Dermis blood vessel endothelial cell (primary cell): ENCODE measurements around the gene SP4. TPM values are rescaled to one million over a fixed set of nuclear protein-coding genes. Genes with fewer than 3 reads are reported as not detected.
"Not testable (repeated sequence)": the region's sequence is repeated elsewhere in the genome, so short reads cannot be mapped to it uniquely, and the experiment has no call there.

Source experiments
- DNase-seq: peaks from one replicate; pipeline ENCODE4 v3.0.0; 2010
- total RNA-seq: library from RNA; depleted of rRNA; stranded (reverse); fragments of >200 nt; gene quantifications from 2 replicates; pipeline ENCODE4 v1.2.3, GENCODE V29; 2014

Gene SP4
- total RNA-seq, 1 donor from 2014 or later = 6.5 TPM

DNA sequence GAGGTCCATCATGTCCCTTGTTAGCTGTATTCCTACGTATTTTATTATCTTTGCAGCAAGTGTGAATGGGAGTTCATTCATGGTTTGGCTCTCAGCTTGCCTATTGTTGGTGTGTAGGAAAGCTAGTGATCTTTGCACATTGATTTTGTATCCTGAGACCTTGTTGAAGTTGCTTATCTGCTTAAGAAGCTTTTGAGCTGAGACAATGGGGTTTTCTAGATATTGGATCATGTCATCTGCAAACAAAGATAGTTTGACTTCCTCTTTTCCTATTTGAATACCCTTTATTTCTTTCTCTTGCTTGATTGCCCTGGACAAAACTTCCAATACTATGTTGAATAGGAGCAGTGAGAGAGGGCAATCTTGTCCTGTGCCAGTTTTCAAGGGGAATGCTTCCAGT, 104.6 kb downstream of the SP4 start:
- DNase-seq = not testable (repeated sequence)

DNA sequence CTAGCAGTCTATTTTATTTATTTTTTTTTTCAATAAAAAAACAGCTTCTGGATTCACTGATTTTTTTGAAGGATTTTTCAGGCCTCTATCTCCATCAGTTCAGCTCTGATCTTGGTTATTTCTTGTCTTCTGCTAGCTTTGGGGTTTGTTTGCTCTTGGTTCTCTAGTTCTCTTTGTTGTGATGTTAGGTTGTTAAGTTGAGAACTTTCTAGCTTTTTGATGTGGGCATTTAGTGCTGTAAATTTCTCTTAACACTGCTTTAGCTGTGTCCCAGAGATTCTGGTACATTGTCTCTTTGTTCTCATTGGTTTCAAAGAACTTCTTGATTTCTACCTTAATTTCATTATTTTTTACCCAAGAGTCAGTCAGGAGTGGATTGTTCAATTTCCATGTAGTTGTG, 105.8 kb downstream of the SP4 start:
- DNase-seq = not testable (repeated sequence)

DNA sequence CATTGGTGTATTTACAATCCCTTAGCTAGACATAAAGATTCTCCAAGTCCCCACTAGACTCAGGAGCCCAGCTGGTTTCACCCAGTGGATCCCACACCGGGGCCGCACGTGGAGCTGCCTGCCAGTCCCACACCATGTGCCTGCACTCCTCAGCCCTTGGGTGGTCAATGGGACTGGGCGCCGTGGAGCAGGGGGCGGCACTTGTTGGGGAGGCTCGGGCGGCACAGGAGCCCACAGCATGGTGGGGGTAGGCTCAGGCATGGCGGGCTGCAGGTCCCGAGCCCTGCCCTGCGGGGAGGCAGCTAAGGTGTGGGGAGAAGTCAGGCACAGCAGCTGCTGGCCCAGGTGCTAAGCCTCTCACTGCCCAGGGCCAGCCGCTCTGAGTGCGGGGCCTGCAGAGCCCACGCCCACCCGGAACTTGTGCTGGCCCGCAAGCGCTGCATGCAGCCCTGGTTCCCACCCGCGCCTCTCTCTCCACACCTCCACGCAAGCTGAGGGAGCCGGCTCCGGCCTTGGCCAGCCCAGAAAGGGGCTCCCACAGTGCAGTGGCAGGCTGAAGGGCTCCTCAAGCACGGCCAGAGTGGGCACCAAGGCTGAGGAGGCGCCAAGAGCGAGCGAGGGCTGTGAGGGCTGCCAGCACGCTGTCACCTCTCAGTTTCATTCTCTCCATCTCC, 108.7 kb downstream of the SP4 start:
- DNase-seq = not testable (repeated sequence)

DNA sequence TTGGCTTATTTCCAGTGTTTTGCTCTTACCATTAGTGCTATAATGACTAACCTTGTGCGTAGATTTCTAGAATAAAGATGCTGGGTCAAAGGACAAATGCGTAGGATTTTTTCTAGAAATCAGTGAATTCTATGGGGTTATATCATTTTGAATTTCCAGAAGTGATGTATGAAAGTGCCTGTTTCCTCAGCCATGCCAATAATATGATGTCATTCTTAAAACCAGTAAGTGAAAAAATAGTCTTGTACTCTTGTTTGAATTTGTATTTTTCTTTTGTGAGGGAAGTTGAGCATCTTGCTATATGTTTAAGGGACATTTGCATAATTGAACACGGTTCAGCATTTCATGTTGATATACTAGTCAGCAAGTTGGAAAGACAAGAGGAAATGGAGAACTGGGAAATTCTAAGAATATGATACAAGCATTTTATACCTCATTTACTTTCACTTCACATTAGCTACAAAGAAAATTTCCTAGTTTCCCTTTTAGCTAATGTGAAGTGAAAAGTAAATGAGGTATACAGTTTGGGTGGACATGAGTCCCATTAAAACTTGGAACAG, 111.1 kb downstream of the SP4 start:
- no peak for DNase-seq

DNA sequence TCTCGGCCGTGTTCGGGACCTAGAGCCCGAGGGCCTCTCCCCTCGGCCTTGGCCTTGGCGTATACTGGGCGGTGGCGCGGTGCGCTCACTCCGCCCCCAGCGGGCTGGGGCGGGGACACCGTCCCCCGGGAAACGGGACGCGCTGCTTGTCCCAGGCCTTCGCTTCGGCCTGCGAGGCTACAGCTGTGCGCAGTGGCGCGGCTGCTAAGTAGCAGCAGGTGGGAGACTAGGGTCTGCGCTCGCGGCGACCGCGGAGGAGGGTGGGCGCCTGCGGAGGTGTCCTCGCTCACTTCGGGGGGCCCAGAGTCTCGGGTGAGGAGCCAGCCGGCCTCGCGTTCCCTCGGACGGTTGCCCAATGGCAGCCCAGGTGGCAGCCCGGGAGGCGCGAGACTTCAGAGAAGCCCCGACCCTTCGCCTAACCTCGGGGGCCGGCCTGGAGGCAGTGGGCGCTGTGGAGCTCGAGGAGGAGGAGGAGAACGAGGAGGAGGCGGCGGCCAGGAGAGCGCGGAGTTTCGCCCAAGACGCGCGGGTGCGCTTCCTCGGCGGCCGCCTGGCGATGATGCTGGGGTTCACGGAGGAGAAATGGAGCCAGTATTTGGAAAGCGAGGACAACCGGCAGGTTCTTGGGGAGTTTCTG, 115.1 kb downstream of the SP4 start, which contains the start of gene DNAH11:
DNAH11 (plus strand) TSS at position 149 of the 637 bp plus-strand sequence; CDS start at position 356, 207 bp downstream.
- peak; percentile 54 for DNase-seq

- DNase-seq = peak; percentile 56
Observed at GRCh38 chr7:21543528-21544302, 115.8 kb downstream of the SP4 start.

- no peak for DNase-seq
Observed at GRCh38 chr7:21544303-21544656, 116.4 kb downstream of the SP4 start.

DNA sequence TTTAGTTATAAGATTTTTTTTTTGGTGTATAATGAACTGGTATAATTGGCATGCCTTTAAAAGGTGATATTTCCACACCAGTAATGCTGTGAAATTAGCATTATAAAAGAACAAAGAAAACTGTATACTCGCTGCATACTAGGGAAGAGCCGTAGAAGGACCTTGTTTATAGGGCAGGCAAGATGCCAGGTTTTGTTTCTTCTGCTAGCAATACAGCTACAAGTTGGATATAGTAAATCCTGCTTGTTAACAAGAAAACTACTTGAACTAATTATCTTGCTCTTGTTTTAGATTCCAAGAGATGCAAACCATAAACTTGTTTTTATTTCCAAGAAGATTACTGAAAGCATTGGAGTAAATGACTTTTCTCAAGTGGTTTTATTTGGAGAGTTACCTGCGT, 116.8 kb downstream of the SP4 start:
- peak; percentile 21 for DNase-seq

DNA sequence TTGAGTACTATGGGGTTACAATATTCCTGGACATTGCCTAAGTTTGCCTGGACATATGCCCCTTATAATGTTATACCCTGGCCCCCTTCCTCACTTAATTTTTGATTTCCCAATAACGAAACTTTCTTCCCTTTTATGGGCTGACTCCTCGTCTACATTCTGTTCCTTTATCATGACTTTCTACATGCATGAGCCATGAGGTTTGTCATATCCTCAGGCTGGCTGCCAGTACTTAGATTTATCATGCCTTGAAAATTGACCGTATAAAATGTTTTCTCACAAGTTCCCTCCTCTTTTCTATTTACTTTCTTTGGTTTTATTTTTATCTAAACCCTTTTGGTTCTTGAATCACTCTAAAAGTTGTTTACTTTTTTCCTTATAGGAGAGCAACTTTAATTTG, 119.6 kb downstream of the SP4 start:
- no peak for DNase-seq

DNA sequence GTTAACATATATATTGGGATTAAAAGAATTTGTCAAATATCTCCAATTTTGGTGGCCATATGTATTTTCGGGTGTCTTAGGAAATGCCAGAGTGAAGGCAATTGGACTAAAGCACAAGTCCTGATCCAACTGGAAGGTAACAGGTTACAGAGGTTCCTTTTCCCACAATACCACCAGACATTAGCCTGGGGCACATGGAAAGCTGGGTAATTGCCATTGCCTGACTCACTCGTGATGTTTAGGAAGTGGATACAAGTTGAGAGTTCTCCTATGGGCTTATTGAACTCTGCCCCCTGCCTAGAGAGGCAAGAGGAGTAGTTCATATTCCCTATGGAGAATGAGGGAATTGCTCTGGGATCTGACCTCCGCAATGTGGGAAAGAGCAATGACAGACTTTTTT, 120.6 kb downstream of the SP4 start:
- DNase-seq = no peak

DNA sequence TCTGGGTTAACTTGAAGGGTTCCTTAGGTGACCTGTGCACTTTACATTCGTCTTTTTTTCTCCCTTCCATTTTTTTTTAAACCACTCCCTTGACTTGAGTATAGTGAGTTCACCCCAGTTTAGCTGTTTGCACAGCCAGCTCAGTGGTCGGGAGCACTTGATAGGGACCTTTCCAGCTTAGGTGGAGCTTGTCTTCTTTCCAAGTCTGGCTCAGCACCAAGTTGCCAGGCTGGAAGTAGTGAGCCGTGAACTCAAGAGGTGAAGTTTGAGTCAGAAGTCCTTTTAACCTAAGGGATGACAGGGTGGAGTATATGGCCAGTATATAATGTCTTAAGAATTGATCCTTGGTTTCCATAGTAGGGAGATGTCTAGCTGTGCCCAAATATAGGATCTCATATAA, 122.2 kb downstream of the SP4 start:
- DNase-seq = no peak

GRCh38 chr7:21550821-21551531, 123.1 kb downstream of the SP4 start:
- DNase-seq = no peak

DNA sequence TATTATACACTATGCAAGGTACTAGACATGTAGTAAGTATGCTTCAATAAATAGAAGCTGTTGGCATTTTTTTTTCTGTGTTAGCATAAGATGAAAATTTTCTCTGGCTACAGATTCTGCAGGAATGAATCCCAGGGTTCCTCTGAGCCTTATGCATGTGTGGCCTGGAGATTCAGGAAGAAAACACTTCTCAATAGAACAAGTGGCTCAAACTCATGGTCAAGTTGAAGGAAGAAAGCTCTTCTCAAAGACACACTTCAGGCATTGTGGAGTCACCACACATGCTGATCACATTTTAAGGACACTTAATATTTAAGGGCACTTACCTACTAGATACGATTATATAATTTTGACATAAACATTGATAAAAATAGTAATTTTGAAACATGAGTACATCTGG, 134.5 kb downstream of the SP4 start:
- DNase-seq = no peak

Other genes starting within 250 kb of the SP4 start
- gene DNAH11, start 115.0 kb downstream of the SP4 start, total RNA-seq = 0.34 and 0.65 TPM in 2 replicates